ENCODE results near the gene SCG2.

DNA sequence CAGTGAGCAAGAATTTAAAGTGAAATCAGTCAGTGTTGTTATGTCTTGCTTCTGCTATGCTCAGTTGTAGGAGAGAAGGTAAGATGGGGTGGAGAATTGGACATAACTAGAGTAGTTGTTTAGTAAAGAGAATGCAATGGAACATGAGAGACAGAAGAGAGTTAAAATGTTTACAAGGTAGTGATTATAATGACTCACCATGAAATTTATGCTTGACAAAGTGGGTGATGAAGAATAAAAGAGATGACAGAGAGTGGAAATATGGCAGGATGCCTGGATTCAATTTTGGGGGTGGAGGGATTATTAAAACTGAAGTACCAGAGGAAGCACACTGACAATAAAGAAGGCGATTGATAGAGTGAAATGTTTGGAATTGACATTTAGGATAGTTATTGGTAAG, 10.6 kb downstream of the SCG2 start:
- no peak for TF ChIP-seq POU2F2 (IDR thresholded peaks at IDR 0.05; ENCODE audit: low read depth, low read length)
- no peak for TF ChIP-seq POLR2AphosphoS5 (IDR thresholded peaks at IDR 0.05; ENCODE audit: low read depth, low read length)
- TF ChIP-seq POLR2A (IDR thresholded peaks at IDR 0.05; ENCODE audit: low read depth, low read length): no peak
- no peak for TF ChIP-seq TAF1 (IDR thresholded peaks at IDR 0.05; ENCODE audit: low read depth, low read length)
